Activated CD4-positive, alpha-beta memory T cell treated with anti-CD3 and anti-CD28 coated beads, Interleukin-2, amount 10 ng/mL, durations not matched to agents 7 days and 5 days (primary cell): ENCODE measurements around the gene LRRC37A2. TPM values are rescaled to one million over a fixed set of nuclear protein-coding genes. Genes with fewer than 3 reads are reported as not detected.
"Not testable (repeated sequence)": the region's sequence is repeated elsewhere in the genome, so short reads cannot be mapped to it uniquely, and the experiment has no call there.

ENCODE experiments used
- CTCF ChIA-PET: fragments of 350-600 bp; sonication (Branson Sonifier 250); formaldehyde crosslinking; loops from one replicate; lab custom pipeline; 2021; ENCODE audit warnings: antibody characterized with exemption, inconsistent platforms; lab: Charles Lee
- POLR2A ChIA-PET: fragments of 350-600 bp; sonication (Branson Sonifier 250); formaldehyde crosslinking; loops from one replicate; lab custom pipeline; 2021; ENCODE audit warnings: antibody characterized with exemption; lab: Charles Lee
- DNase-seq: peaks from one replicate; pipeline ENCODE4 v3.0.0-alpha.2; 2020
- H3K27ac Mint-ChIP-seq: one replicate; pipeline ENCODE4 v1.8.0; 2021; ENCODE audit warnings: mild to moderate bottlenecking, mixed read lengths
- H3K27me3 Mint-ChIP-seq: one replicate; pipeline ENCODE4 v1.8.0; 2021; ENCODE audit warnings: mixed read lengths
- H3K36me3 Mint-ChIP-seq: one replicate; pipeline ENCODE4 v1.8.0; 2021; ENCODE audit warnings: low read depth, mixed read lengths
- H3K4me1 Mint-ChIP-seq: one replicate; pipeline ENCODE4 v1.8.0; 2021; ENCODE audit warnings: mixed read lengths
- H3K4me3 Mint-ChIP-seq: one replicate; pipeline ENCODE4 v1.8.0; 2021; ENCODE audit warnings: mild to moderate bottlenecking, mixed read lengths
- H3K9me3 Mint-ChIP-seq: one replicate; pipeline ENCODE4 v1.8.0; 2021; ENCODE audit warnings: mixed read lengths
- total RNA-seq, 2 experiments: library from RNA; stranded (reverse); gene quantifications; one replicate each; pipeline ENCODE4 v1.2.3, GENCODE V29; 2021

The LRRC37A2 gene
- total RNA-seq = 10 to 100 TPM; 21.2 to 21.6 TPM

DNA sequence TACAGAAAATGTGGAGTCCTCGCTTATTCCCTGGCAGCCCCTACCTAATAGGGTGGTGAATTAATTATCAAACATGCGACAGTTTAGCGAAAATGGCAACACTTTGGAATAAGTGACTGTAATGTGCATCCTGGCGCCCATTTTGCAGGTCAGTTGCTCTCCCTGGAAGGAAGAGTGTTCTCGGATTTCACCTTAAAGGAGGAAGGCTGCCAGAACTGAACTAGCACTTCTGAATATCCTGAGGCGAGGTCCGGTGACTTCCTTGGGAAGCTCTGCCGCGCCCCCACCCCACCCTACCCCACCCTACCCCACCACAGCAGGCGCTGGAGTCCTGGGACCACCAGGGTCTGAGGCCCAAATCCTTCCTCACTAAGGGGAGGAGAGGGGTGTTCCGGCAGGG, at the start of gene LRRC37A2:
Gene LRRC37A2, plus strand, starts transcription at position 301 of the 400 bp plus-strand sequence. CDS start 245 bp downstream, outside the sequence.
- H3K4me3 Mint-ChIP-seq, H3K27ac Mint-ChIP-seq, CTCF ChIA-PET, H3K9me3 Mint-ChIP-seq, DNase-seq, H3K27me3 Mint-ChIP-seq, H3K4me1 Mint-ChIP-seq, H3K36me3 Mint-ChIP-seq, POLR2A ChIA-PET: not testable (repeated sequence)

DNA sequence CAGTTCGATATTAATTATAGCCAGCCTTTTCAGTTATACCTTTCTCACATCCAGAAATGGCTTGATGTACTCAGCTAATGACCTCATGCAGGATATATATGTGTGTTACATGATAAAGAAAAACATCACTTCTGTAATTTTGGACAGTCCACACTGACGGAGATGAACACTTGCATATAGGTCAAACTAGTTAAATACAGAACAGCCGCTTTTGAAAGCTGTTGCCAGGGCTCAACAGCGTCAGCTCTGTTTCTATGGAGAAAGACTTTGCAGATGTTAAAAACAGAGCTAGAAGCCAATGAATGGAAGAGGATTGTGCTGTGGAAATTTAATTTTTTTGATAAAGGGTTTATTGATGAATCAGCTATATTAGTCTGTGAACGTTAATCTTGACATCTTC, 44.6 kb upstream of the LRRC37A2 start:
- H3K4me1 Mint-ChIP-seq, H3K36me3 Mint-ChIP-seq, H3K9me3 Mint-ChIP-seq, H3K4me3 Mint-ChIP-seq, CTCF ChIA-PET, H3K27me3 Mint-ChIP-seq, H3K27ac Mint-ChIP-seq, DNase-seq, POLR2A ChIA-PET: not testable (repeated sequence)

DNA sequence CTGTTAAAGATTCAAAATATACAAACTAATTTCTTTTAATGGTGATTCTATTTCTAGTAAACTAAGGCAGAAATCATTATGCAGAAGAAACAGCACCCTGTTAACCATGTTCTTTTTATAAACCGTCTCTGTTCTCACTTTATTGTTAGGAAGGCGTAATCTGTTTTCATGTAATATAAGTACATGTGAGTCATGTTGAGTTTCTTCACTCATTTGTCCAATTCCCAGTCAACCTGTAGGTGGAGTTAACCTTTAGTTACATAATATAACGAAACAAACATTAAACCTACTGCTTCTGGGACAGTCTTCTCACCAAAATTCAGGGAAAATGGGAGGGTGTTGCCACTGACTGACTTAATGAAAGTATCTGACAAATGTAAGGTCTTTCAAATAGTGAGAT, 37.8 kb upstream of the LRRC37A2 start:
- H3K4me1 Mint-ChIP-seq, CTCF ChIA-PET, DNase-seq, H3K4me3 Mint-ChIP-seq, POLR2A ChIA-PET, H3K36me3 Mint-ChIP-seq, H3K27ac Mint-ChIP-seq, H3K9me3 Mint-ChIP-seq, H3K27me3 Mint-ChIP-seq: not testable (repeated sequence)

DNA sequence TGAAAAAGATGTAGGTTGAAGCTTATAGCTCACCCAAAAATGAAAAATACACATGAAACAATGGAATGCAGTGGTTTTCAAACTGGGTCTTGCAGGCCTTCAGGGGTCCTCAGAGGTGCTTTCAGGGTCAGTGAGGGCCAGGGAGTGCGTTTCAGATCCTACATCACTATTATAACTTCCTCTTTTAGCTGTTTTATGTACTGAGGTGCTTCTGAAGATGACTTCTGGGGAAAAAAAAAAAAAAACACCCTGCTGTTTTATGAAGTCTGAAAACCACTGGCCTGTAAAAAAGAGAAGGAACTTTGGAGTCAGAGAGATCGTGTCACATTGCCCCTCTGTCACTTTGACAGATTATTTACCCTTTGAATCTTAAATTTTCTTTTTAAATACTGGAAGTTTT, 36.7 kb upstream of the LRRC37A2 start:
- H3K4me3 Mint-ChIP-seq, H3K4me1 Mint-ChIP-seq, H3K36me3 Mint-ChIP-seq, CTCF ChIA-PET, H3K27ac Mint-ChIP-seq, H3K27me3 Mint-ChIP-seq, DNase-seq, POLR2A ChIA-PET, H3K9me3 Mint-ChIP-seq: not testable (repeated sequence)

DNA sequence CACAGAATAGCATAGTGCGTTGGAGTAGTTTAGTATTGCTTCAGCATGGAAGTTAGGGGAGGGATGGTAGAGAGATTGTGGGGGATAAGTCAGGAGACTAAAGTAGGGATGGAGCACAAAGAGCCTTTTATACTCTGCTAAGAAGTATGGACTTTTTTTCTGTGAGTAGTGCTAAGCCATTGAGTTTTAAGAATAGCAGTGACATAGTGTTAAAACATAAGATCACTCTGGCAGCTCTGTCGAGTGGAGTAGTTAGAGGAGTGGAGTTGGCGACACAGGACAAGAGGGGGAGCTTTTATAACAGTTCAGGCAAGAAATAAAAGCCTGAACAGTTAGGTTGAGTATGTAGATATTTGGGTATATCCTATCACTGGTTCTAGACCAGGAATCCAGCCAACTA, 33.4 kb upstream of the LRRC37A2 start:
- H3K9me3 Mint-ChIP-seq, H3K4me1 Mint-ChIP-seq, POLR2A ChIA-PET, H3K4me3 Mint-ChIP-seq, CTCF ChIA-PET, H3K27ac Mint-ChIP-seq, H3K36me3 Mint-ChIP-seq, H3K27me3 Mint-ChIP-seq, DNase-seq: not testable (repeated sequence)

DNA sequence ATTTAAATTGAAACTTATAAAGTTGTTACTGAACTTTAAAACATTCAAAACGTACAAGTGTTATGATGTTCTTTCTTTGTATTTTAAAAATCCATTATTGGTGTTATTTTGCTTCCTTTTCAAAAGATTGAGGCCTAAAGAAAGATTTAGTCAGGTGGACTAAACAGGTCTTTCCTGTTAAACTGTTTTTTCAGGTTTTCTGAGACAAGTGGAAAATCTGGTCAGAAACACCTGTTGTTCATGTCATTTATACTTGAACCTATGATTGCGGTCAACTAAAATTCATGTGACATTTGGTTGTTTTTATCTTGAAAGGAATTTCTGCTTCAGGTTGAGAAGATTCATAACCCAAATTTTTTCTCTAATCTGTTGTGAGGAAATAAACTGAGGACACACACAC, 31.0 kb upstream of the LRRC37A2 start:
- H3K27ac Mint-ChIP-seq, H3K4me1 Mint-ChIP-seq, H3K9me3 Mint-ChIP-seq, H3K36me3 Mint-ChIP-seq, CTCF ChIA-PET, H3K4me3 Mint-ChIP-seq, DNase-seq, H3K27me3 Mint-ChIP-seq, POLR2A ChIA-PET: not testable (repeated sequence)

DNA sequence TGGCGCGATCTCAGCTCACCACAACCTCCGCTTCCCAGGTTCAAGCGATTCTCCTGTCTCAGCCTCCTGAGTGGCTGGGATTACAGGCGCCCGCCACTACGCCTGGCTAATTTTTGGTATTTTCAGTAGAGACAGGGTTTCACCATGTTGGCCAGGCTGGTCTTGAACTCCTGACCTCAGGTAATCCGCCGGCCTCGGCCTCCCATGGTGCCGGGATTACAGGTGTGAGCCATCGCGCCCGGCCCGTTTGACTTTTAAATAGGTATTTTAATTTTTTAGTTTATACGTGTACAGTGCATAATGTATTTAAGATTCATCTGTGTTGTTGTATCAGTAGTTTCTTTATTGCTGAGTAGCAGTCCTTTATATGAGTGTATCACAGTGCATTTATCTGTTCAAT, 20.2 kb upstream of the LRRC37A2 start:
- DNase-seq, H3K9me3 Mint-ChIP-seq, H3K4me1 Mint-ChIP-seq, POLR2A ChIA-PET, H3K4me3 Mint-ChIP-seq, H3K27ac Mint-ChIP-seq, H3K27me3 Mint-ChIP-seq, H3K36me3 Mint-ChIP-seq, CTCF ChIA-PET: not testable (repeated sequence)

DNA sequence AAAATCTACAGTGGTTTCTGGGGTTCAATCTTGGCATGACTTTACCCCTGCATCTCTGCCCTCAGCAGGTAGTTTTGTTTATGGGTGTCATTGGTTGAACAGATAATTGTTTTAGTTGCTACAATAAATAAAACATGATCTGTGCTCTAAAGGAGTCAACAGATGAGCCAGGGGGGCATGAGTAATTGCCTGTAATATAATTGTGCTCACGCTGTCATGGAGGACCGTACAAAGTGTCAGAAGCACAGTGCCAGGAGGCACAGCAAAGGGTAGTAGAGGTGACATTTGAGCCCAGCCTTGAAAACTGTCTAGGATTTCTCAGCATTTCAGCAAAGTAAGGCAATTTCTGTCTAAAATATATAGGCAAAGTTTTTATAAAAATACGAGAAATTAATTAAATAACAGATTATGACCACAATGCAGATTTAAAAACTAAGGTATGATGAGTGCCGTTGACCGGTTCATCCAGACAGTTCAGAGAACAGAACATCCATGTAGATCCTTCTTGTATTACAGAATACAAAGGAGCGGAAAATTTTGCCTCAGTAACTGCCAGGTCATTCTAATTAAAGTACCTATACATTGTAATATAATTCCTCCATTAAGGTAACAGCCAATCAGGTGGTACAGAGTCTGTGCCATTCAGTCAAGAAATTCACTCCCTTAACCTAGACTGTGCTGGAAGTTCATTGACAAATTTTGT, 12.7 kb upstream of the LRRC37A2 start:
- H3K9me3 Mint-ChIP-seq, H3K4me3 Mint-ChIP-seq, H3K27me3 Mint-ChIP-seq, H3K4me1 Mint-ChIP-seq, H3K36me3 Mint-ChIP-seq, CTCF ChIA-PET, H3K27ac Mint-ChIP-seq, POLR2A ChIA-PET, DNase-seq: not testable (repeated sequence)

DNA sequence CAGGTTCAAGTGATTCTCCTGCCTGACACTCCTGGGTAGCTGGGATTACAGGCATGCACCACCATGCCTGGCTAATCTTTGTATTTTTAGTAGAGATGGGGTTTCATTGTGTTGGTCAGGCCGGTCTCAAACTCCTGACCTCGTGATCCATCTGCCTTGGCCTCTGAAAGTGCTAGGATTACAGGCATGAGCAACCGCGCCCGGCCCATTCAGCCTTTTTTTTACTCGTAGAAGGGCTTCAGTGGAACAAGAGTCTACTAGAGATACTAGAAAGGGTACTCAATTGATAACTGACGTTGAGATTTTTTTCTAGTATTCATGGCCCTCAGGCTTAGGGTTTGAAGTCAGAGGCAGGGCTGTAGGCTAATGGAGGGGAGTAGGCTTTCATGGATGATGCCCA, 6.4 kb upstream of the LRRC37A2 start:
- H3K9me3 Mint-ChIP-seq, H3K36me3 Mint-ChIP-seq, H3K27me3 Mint-ChIP-seq, DNase-seq, H3K27ac Mint-ChIP-seq, H3K4me1 Mint-ChIP-seq, H3K4me3 Mint-ChIP-seq, POLR2A ChIA-PET, CTCF ChIA-PET: not testable (repeated sequence)

DNA sequence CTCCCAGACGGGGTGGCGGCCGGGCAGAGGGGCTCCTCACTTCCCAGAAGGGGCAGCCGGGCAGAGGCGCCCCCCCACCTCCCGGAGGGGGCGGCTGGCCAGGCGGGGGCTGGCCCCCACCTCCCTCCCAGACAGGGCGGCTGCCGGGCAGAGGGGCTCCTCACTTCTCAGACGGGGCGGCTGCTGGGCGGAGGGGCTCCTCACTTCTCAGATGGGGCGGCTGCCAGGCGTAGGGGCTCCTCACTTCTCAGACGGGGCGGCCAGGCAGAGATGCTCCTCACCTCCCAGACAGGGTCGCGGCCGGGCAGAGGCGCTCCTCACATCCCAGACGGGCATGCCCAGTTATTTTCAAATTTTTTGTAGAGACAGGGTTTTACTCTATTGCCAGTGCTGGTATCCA, 22.4 kb downstream of the LRRC37A2 start:
- H3K36me3 Mint-ChIP-seq, H3K27ac Mint-ChIP-seq, H3K27me3 Mint-ChIP-seq, H3K9me3 Mint-ChIP-seq, CTCF ChIA-PET, H3K4me3 Mint-ChIP-seq, POLR2A ChIA-PET, DNase-seq, H3K4me1 Mint-ChIP-seq: not testable (repeated sequence)

DNA sequence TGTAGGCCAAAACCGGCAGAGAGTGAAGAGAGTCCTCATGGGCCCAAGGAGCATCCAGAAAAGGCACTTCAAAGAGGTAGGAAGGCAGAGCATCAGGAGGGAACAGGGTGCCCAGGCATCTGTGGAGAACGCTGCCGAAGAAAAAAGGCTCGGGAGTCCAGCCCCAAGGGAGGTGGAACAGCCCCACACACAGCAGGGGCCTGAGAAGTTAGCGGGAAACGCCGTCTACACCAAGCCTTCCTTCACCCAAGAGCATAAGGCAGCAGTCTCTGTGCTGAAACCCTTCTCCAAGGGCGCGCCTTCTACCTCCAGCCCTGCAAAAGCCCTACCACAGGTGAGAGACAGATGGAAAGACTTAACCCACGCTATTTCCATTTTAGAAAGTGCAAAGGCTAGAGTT, 36.3 kb downstream of the LRRC37A2 start:
- POLR2A ChIA-PET, CTCF ChIA-PET, DNase-seq, H3K4me1 Mint-ChIP-seq, H3K4me3 Mint-ChIP-seq, H3K27ac Mint-ChIP-seq, H3K9me3 Mint-ChIP-seq, H3K27me3 Mint-ChIP-seq, H3K36me3 Mint-ChIP-seq: not testable (repeated sequence)

DNA sequence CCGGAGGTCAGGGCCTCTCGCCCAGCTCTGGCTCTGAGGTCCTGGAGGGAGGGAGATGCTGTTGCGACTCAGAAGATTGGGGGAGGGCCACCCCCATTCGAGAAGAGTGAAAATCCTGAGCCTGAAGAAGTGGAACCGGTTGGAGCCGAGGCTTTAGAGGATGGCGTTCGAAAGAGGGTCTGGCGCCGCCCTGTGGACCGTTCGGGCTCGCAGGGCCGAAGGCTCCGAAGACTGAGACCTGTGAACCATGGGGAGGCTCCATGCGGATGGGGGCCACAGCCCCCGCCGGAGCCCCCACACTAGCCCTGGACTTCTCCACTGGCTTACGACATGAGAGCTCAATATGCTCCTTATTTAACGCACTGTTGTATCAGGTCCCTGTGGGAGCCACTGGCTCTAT, 46.9 kb downstream of the LRRC37A2 start:
- DNase-seq, POLR2A ChIA-PET, H3K36me3 Mint-ChIP-seq, H3K27me3 Mint-ChIP-seq, H3K4me1 Mint-ChIP-seq, CTCF ChIA-PET, H3K27ac Mint-ChIP-seq, H3K4me3 Mint-ChIP-seq, H3K9me3 Mint-ChIP-seq: not testable (repeated sequence)

DNA sequence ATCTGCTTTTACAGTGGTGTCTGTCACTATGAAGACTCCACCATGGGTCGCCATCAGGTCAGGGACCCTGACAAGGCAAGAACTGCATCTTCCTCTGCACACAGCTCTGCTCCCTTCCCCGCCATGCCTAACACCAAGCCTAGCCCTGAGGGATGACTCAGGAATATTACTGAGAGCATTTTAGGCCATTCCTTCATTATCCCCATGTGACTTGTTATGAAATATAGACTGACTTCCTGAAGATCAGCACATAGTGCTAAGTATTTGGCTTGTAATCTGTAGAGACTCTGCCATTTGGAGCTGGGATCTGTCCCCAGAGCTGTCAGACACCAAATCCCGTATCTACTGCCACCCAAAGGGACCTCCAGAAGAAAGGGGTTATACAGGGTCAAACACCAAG, 47.8 kb downstream of the LRRC37A2 start:
- H3K36me3 Mint-ChIP-seq, H3K4me3 Mint-ChIP-seq, H3K27me3 Mint-ChIP-seq, CTCF ChIA-PET, H3K4me1 Mint-ChIP-seq, POLR2A ChIA-PET, DNase-seq, H3K27ac Mint-ChIP-seq, H3K9me3 Mint-ChIP-seq: not testable (repeated sequence)

DNA sequence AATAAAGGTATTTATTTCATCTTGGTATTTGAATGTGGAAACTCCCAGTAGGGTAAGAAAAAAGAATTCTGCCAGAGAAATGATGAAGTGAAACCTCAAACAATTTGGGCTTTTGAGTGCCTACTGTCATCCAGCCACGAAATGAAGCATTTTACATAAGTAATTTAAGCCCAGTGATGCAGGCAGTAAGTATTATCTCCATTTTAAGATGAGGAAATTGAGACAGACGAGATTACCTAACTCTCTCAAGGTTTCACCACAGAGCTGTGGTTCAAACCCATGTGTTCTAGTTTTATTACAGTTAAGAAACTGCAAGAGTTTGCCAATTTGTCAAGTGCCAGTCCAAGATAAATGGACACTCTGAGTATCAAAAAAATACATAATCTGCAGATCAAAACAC, 54.0 kb downstream of the LRRC37A2 start:
- H3K36me3 Mint-ChIP-seq, H3K4me3 Mint-ChIP-seq, H3K27me3 Mint-ChIP-seq, H3K9me3 Mint-ChIP-seq, H3K27ac Mint-ChIP-seq, H3K4me1 Mint-ChIP-seq, DNase-seq, CTCF ChIA-PET, POLR2A ChIA-PET: not testable (repeated sequence)
